Anterior cingulate cortex (tissue), 58 donors: ENCODE measurements around the gene FBXO7.
"Not testable (repeated sequence)": the region's sequence is repeated elsewhere in the genome, so short reads cannot be mapped to it uniquely, and the experiment has no call there.

Source experiments
- DNase-seq, 58 donors: peaks; one replicate each; lab custom pipeline; 2025; lab: John Stamatoyannopoulos, UW

Gene FBXO7

DNA sequence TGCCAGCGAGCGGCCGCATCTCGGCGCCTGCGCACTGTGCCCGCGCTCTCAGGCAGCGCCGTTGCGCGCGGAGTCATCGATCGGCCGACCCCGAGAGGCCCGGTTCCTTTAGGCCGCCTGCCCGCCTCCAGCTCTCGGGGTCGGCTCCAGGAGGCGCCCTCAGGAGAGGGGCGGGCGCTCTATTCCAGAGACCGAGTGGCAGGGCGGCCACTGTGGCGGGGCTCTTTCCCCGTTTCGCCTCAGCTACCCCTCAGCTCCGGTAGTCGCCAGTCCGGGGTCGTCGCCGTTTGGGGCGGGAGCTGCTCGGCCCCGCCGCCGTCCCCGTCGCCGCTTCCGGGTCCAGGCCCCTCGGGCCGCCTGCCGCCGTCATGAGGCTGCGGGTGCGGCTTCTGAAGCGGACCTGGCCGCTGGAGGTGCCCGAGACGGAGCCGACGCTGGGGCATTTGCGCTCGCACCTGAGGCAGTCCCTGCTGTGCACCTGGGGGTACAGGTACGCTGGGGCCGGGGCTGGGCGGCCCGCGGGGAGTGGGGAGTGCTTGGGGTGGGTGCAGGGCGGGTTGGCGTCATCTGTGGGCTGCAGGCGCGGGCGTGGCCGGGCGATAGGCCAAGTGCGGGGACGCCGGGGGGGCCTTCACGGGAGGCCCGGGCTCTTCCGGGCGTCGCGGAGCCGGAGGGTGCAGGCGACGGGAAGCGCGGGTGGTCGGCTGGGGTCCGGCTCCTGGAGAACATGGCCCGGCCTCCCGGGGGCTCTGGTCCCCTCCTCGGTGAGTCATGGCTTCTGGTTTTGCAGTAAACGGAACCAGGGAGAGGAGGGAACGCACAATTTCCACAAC is at the start of gene FBXO7:
FBXO7 (plus strand) TSS at position 177 of the 833 bp plus-strand sequence; CDS start at position 369, 192 bp downstream.
- peak in 57 of 58 donors; percentile 56 to 93 (median 87) for DNase-seq

DNA sequence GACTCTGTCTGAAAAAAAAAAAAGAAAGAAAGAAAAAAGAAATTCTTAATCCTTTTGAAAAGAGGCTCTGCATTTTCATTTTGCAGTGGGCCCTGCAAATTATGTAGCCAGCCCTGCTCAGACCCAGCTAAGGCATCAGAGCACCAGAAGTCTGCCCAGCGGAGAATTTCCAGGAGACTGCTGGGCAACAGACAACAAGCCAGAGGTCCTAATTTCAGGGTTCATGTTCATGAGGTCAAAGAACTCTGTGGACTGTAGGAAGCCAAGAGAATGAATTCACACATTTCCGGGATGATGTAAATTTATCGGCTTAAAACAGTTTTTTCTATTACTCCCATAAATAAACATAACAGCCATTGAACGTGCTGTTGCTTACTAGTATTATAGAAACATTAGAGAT is 47.7 kb upstream of the FBXO7 start:
- DNase-seq: no peak

DNA sequence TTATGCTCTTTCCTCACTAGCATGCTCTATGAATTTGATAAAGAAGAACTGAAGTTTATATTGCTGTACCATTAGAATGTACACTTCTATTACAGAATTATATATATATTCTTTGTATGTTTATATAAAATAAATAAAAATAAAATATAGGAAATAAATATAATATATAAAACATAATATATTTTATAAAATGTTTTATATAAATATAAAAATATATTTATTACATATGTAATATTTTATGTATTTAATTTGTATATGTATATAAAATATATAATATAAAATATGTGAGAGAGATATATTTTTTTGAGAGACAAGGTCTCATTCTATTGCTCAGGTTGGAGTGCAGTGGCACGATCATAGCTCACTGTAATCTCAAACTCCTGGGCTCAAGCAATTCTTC is 44.3 kb upstream of the FBXO7 start:
- DNase-seq: no peak

DNA sequence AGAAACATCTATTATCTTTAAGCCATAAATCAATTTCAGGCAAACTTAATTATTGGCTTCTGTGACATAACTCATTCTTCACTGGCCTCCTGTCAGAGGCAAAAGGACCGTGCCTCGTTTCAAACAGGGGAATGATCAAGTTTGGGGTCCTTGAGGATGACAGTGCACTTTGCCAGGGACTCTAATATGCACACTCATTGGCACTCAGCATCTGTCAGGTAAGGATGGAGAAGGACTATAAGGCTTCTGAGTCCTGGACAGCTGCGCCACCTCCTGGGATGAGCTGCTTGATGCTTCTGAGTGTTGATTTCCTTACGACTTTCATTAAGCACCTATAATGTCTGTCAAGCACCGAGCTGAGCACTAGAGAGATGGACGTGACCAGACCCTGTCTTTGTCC is 30.5 kb upstream of the FBXO7 start:
- no peak for DNase-seq

DNA sequence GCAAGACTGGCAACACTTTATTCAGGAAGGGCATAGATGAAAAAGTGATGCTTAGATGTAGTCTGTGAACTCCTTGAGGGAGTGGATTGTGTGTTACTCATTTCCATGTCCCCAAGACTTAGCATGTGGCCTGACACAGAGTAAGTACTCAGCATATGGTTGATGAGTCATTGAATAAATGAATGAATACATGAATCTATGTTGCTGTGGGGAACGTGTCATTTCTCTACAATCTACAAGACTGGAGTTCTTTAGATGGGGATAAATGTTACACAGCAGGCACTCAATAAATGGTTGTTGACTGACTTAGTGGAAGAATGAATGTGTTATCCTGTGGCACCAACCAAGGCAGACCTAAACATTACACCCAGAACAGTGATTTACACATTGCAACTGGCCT is 28.3 kb upstream of the FBXO7 start:
- DNase-seq: no peak

DNA sequence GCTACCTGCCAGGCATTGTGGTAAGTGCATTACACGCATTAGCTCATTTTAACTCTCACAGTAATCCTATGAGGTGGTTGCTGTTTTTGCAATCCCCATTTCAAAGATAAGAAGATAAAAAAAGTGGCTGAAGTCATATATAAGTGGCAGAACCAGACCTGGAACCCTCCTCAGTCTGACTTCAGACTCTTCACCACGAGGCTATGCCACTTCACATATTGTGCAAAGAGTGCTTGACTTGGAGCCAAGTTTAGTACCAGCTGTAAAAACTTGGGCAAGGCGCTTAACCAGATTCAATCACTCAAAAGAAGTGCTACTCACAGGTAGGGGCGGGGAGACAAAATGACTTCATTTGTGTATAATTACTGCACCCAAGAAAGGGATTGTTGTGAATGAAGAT is 25.6 kb upstream of the FBXO7 start:
- no peak for DNase-seq

DNA sequence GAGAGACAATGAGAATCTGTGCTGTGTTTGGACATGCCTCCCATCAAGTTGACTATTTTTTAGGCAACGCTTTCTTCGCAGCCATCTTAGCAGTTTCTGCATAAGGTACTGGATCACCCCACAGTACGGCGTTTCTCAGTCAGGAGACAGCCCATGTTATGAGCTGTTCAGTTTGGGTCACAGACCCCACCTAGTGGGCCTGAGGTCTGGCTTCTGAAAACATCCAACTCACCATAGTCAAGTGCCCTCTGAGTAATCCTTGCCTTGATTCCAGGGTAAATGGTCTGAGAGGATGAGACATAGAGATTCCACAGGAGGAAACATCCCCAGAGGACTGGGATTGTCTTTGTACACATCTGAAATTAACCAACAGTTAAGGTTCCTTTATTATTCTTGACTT is 17.6 kb upstream of the FBXO7 start:
- no peak for DNase-seq

DNA sequence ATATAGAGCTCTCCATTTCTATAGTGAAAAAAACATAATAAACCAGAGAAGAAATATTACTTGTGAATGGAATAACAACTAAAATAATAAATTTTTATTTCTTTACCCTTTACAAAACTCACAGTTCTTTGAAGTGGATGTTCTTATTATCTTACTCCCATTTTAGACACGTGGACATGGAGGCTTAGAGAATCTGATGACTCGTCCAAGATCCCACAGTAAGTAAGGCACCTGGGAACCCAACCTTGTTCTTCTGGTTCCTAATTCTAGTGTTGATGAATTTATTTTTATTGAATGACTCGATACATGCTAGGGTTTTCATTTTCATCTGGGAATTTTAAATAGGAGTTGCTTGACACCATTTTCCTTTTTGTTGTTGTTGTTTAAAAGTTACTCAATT is 12.2 kb upstream of the FBXO7 start:
- no peak for DNase-seq

DNA sequence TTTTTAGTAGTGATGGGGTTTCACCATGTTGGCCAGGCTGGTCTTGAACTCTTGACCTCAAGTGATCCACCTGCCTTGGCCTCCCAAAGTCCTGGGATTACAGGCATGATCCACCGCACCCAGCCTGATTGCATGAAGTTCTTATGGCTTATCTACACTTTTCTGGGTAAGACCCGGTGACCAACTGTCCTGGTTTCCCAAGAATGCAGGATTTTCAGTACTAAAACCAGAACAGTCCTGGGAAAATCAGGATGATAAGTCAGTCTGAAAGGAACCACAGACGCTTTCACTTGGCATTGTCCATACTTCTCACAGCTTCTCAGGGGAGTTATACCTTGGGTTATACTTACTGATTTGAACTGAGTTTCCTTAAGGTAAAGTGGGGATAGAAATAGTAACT is 8.9 kb upstream of the FBXO7 start:
- DNase-seq: no peak

DNA sequence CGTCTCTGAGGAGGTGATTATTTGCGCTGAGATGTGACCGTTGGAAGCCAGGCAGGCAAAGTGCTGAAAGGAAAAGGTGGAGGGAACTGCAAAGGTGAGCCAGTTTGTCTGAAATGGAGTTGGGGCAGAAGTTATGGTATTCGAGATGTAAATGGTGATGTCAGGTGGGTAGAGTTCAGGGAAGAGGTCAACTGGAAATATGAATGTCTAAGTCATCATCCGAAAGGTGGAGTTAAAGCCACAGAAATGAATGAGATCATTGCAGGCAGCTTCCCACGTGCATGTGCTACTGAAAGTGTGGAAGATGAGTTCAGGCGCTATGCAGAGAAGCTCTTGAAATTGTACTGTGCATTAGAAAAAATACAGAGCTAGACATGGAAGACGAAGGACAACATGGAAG is 8.1 kb upstream of the FBXO7 start:
- no peak for DNase-seq

DNA sequence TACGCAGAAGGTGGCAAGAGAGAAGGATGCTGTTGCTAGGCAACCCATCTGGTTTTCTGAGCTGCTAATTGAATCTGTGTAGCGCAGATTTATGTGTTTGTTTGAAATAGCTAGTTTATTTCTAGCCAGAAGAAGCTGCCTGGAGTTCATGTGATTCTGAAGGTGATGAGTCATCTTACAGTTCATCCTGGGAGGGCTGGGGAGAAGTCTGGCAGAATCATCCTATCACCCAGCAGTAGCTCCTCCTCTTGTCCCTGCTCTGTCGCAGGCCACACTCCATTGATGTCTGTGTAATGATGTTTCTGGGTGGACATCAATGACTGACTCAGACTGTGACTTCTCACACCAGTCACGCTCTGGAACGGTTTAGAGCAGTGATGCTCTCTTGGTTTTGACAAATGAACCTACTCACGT is 4.8 kb upstream of the FBXO7 start:
- DNase-seq: peak in 44 of 58 donors; percentile 6 to 79 (median 32)

DNA sequence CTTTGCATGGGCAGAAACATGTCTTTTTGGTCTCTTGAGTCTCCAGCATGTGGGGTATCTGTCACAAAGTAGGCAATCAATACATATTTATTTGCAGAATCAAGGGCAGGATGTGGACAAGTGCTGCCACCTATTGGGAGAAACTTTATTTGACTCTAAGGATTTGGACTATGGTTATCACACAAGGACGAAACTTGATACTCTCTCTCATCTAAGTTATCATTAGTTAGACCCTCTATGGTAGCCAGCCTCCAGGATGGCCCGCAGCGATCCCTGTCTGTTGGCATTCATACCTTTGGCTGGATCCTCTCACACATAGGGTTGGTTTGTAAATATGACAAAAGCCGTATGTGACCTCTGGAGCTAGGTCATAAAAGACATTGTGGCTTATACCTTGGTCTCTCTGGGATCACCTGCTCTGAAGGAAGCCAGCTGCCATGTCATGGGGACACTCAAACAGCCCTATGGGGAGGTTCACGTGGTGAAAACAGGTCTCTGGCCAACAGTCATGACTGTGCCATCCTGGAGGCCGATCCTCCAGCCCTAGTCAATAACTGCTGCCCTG is 1.1 kb upstream of the FBXO7 start:
- DNase-seq: peak in 28 of 58 donors; percentile 4 to 67 (median 24)

DNA sequence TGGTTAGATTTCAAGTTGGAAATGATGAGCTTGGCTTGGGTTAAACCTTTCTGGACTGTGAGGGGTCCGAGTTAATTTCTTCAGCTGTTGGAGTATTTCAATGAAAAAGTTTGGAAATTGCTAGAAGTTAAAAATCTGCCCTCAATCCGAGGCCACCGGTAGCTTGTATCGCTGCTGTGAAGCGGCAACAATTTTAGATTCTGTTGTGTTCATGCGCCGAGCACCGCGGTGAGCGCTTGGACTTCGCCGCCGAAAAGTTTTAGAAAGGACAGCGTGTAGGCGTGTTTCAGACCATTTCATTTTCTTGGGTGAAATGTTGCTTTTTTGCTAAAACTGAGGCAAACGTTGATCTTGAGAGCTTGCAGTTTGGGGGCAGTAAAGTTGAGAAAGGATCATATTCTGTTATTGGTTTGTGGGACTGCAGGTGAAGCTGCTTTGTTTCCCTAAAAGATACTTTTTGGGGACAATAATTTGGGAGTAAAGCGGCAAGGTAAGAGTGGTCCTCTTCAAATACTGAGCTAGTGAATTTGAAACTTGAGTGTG is 928 bp downstream of the FBXO7 start:
- peak in 41 of 58 donors; percentile 13 to 76 (median 37) for DNase-seq

DNA sequence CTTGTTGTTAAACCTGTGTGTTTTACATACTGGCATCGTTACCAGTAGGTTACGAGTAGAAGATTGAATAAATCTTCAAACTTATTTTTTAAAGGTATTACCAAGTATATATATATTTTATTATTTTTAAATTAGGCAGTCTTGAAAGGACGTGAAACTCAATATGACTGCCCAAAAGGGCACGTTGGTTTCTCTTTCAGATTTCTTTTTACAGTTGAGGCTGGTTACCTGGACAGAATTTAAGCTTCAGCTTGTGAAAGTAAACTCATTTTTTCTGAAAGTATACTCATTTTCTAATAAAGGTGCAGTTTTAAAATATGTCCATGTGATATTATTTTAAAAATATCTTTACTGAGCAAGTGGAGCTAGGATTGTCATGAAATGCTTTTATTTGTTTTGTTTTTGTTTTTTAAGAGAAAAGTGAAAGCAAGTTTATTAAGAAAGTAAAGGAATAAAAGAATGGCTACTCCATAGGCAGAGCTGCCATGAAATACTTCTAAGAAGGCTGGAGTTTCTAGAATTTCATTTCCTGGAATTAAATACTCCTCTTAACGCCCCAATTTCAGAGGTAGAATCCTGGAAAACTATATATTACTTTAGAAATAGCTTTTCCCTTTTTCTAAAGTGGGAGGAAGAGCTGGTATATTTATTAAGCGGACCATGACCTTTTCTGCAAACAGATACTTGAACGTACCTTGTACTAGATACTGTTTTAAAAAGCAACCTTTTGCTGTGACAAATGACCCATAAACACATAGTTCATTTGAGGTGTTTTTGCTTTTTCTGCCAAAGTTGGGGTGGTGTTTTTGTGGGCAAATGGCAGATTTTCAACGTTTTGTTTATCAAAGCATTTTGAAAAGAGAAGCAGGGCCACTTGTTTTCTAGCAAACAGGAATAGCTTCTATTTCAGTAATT is 1.9 kb downstream of the FBXO7 start:
- DNase-seq: no peak

DNA sequence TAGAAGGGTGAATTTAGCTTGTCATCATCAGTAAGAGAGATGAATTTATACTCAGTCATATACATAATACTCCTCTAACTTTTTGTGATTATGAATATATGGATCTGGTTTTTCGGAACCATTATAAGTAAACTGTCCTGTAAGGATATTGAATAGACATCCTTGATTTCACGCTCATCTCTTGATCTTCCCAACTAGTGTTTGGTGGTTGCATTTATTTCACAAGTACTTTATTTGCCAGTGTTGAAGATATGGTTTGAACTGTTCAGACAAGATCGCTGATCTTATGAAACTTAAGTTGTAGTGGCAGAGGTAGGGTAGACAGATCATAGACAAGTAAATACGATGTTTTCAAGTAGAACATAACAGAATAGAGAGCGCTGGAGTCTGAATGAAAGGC is 3.0 kb downstream of the FBXO7 start:
- DNase-seq: no peak

DNA sequence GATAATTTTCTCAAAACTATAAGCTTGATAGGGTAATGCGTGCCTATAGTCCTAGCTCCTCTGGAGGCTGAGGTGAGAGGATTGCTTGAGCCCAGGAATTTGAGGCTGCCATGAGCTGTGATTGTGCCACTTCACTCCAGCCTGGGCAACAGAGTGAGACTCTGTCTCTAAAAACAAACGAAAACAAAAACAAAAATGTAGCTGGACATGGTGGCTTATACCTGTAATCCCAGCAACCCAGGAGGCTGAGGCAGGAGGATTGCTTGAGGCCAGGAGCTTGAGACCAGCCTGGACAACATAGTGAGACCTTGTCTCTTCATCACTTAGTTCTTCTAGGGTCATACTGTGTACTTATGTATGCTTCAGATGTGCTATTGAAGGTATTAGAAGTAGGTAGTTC is 3.9 kb downstream of the FBXO7 start:
- not testable (repeated sequence) for DNase-seq

DNA sequence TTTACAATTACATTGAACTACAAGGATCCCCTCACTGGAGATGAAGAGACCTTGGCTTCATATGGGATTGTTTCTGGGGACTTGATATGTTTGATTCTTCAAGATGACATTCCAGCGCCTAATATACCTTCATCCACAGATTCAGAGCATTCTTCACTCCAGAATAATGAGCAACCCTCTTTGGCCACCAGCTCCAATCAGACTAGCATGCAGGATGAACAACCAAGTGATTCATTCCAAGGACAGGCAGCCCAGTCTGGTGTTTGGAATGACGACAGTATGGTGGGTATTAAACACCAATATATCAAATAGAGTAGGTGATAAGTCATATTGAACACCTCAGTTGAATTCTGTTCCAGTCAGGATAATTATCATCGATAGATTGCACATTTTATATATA is 4.4 kb downstream of the FBXO7 start:
- DNase-seq: peak in 1 of 58 donors; percentile 8

DNA sequence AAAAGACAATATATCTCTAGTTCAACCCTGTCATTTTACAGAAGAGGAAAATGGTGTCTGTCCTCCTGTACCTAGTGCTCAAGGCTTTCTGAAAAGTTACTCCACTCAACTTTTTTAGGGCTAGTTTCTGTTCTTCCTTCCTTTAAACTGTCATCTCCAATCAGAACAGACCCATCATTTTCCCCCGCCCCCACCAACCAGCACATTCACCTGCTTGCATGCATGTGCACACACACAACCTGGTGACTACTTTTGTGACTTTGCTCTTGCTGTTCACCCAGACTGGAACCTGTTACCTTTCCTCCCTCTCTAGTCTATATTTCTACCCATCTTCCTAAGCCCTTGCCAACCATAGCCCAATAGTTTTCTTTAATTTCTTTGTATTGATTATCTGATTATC is 5.6 kb downstream of the FBXO7 start:
- DNase-seq: no peak

DNA sequence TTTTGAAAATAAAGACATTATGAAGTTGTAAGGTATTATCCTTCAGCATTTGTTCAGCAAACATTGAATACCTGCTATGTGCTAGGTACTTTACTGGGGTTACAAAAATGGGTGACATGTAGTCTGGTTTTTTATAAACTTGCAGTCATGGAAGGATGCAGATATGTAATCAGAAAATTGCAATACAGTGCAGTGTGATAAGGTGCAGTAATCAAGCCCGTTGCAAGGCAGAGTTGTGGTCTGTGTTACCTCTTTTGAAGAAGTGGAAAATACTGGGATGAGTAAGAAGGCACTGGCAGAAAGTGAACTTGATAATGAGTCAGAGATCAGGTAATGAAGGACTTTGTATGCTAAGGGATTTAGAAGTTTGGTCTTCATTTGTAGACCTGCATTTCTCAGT is 8.1 kb downstream of the FBXO7 start:
- no peak for DNase-seq

DNA sequence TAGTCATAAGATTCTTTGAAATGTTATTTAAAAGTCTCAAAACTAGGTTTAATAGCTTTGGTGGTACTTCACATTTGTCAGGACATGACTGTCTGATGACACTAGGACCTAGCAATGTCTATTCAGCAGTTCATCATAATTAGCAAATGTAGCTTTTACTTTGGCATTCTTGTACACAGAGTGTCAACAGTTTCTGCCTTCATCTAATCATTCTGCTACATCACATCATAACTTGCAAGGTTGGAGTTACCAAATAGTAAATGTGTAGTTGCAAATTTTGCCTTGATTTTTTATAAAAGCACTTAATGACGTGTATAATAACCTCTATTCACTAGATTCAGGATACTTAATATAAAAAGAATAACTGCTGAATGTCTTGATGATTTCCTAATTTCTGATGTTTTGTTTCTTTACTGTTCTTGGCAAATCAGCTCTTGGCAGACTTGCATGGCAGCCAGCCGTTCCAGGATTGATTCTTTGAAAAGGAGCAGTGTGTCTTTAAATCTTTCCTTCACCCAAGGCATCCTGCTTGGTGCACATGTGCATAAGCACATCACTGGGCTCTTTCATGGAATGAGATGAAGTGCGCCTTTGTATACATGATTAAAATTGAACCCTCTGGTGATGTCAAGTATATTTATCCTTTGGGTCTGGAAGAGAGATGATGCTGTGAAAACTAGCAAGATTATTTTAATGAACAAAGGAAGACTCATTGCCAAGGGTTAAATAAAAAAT is 12.2 kb downstream of the FBXO7 start:
- peak in 22 of 58 donors; percentile 3 to 80 (median 28) for DNase-seq
